Smooth muscle cell (in vitro differentiated cells): ENCODE measurements around the gene EPDR1. TPM values are rescaled to one million over a fixed set of nuclear protein-coding genes. Genes with fewer than 3 reads are reported as not detected.

Experiments
- DNase-seq: peaks from one replicate; lab custom pipeline; 2025; ENCODE audit not compliant: unreplicated experiment; lab: John Stamatoyannopoulos, UW
- H2AFZ ChIP-seq: fragments of 200-600 bp; sonication (generic); 2 replicates; pipeline ENCODE4 v1.6.0; 2016; ENCODE audit warnings: antibody characterized with exemption, low read depth, mild to moderate bottlenecking
- H3F3A ChIP-seq: fragments of 200-600 bp; sonication (generic); 2 replicates; pipeline ENCODE4 v1.6.0; 2017; ENCODE audit warnings: antibody characterized with exemption, low read depth
- H3K27ac ChIP-seq: fragments of 200-600 bp; sonication (generic); 2 replicates; pipeline ENCODE4 v1.5.1; 2016; ENCODE audit warnings: low read depth, mild to moderate bottlenecking
- H3K27me3 ChIP-seq: fragments of 200-600 bp; sonication (generic); 2 replicates; pipeline ENCODE4 v1.6.1; 2016; ENCODE audit warnings: low read depth, mild to moderate bottlenecking
- H3K36me3 ChIP-seq: fragments of 200-600 bp; sonication (generic); 2 replicates; pipeline ENCODE4 v1.5.1; 2016; ENCODE audit warnings: low read depth
- H3K4me1 ChIP-seq: fragments of 200-600 bp; sonication (generic); 2 replicates; pipeline ENCODE4 v1.5.1; 2016; ENCODE audit warnings: low read depth
- H3K4me2 ChIP-seq: fragments of 200-600 bp; sonication (generic); 2 replicates; pipeline ENCODE4 v1.6.0; 2016; ENCODE audit warnings: mild to moderate bottlenecking
- H3K4me3 ChIP-seq: fragments of 200-600 bp; sonication (generic); 2 replicates; pipeline ENCODE4 v1.5.1; 2016; ENCODE audit warnings: mild to moderate bottlenecking
- H3K79me2 ChIP-seq: fragments of 200-600 bp; sonication (generic); 2 replicates; pipeline ENCODE4 v1.6.0; 2016; ENCODE audit warnings: low read depth, mild to moderate bottlenecking
- H3K9ac ChIP-seq: fragments of 200-600 bp; sonication (generic); 2 replicates; pipeline ENCODE4 v1.6.0; 2016; ENCODE audit warnings: low read depth
- H3K9me3 ChIP-seq: fragments of 200-600 bp; sonication (generic); replicated peaks from 2 replicates; pipeline ENCODE4 v1.5.1; 2016; ENCODE audit warnings: low read depth
- H4K20me1 ChIP-seq: fragments of 200-600 bp; sonication (generic); 2 replicates; pipeline ENCODE4 v1.6.0; 2016; ENCODE audit warnings: low read depth
- WGBS: methylation state at CpG from one replicate; pipeline ENCODE4 v1.1.7; 2016; ENCODE audit warnings: low lambda C conversion rate; 5-methylcytosine and 5-hydroxymethylcytosine counted together
- polyA plus RNA-seq: library from polyadenylated mRNA; unstranded; fragments of >200 nt; fragmentation: Nextera tagmentation; extraction: Ambion mirVana; gene quantifications from 2 replicates; pipeline ENCODE4 v1.2.1, GENCODE V29; 2016
- total RNA-seq: library from RNA; depleted of rRNA; stranded (reverse); fragments of >200 nt; gene quantifications from 2 replicates; pipeline ENCODE4 v1.2.3, GENCODE V29; 2014
- TF ChIP-seq, protein P1 (sequence below): fragments of 200-600 bp; sonication (generic); IDR thresholded peaks from 2 replicates; pipeline ENCODE4 v1.5.1; 2017; ENCODE audit warnings: borderline replicate concordance, mild to moderate bottlenecking, antibody characterized with exemption; ENCODE audit not compliant: insufficient read depth, poor library complexity, severe bottlenecking

EPDR1 gene
- total and polyA plus RNA-seq, 2 experiments from 2014 or later, result 11.1 to 17.1 TPM

DNA sequence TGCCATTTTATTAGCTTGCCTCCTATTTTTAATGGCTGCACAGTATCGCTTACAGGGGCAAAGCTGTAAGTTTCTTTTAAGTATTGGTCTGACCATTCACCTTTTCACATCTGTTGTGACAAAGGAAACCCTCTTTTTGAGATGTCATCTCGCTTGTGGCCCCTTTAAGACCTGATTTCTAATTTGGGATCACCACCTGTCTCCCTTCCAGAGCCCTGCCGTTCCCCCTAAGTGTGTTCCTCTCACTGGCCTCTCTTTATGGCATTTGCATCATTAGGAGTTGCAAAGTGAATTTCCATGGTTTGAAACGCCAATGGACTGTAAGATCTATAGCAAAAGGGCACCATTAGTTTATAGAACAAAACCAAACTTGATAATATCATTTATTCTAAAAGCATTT is 1.4 kb downstream of the EPDR1 start:
- H3K9me3 ChIP-seq, result peaks cover 6% of the 10 kb centered on the region
- no peak overlapping the region for H2AFZ ChIP-seq
- no peaks in the 10 kb centered on the region for H3K36me3 ChIP-seq
- H3K4me3 ChIP-seq, result peak overlapping the region; percentile 66
- TF ChIP-seq, protein P1, sequence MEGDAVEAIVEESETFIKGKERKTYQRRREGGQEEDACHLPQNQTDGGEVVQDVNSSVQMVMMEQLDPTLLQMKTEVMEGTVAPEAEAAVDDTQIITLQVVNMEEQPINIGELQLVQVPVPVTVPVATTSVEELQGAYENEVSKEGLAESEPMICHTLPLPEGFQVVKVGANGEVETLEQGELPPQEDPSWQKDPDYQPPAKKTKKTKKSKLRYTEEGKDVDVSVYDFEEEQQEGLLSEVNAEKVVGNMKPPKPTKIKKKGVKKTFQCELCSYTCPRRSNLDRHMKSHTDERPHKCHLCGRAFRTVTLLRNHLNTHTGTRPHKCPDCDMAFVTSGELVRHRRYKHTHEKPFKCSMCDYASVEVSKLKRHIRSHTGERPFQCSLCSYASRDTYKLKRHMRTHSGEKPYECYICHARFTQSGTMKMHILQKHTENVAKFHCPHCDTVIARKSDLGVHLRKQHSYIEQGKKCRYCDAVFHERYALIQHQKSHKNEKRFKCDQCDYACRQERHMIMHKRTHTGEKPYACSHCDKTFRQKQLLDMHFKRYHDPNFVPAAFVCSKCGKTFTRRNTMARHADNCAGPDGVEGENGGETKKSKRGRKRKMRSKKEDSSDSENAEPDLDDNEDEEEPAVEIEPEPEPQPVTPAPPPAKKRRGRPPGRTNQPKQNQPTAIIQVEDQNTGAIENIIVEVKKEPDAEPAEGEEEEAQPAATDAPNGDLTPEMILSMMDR, result no peak
- peaks cover 28% of the 10 kb centered on the region for H3K27me3 ChIP-seq
- no peaks in the 10 kb centered on the region for H3K79me2 ChIP-seq
- no peaks in the 10 kb centered on the region for H3K4me1 ChIP-seq
- WGBS, result 74% methylated on average over 4 of the region's 4 CpGs
- H3K4me2 ChIP-seq, result peak overlapping the region; percentile 96
- DNase-seq, result no peak
- no peaks in the 10 kb centered on the region for H3F3A ChIP-seq
- H4K20me1 ChIP-seq, result no peaks in the 10 kb centered on the region
- no peak overlapping the region for H3K27ac ChIP-seq
- H3K9ac ChIP-seq, result no peak overlapping the region

DNA sequence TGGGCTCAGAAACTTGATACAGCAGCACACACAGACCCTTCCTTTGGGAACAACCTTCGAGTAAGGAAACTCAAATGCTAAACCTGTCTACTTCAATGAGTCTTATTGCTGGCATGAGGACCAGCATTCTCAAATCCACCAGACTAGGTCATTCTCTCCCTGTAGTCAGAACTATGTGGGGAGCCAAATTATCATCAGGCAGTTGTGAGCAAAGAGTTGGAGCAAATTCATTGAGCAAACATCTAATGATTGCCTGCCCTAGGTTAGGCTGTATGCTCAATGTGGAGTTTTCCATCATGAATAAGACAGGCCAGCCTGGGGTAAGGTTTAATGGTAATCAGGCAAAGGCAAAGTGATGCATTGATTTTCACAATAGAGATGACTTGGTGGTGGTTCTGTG is 3.6 kb downstream of the EPDR1 start:
- H3K27ac ChIP-seq, result no peak overlapping the region
- H3K9me3 ChIP-seq, result peaks cover 6% of the 10 kb centered on the region
- peaks cover 13% of the 10 kb centered on the region for H3K27me3 ChIP-seq
- H3F3A ChIP-seq, result no peaks in the 10 kb centered on the region
- H3K79me2 ChIP-seq, result no peaks in the 10 kb centered on the region
- no peak overlapping the region for H3K4me2 ChIP-seq
- H2AFZ ChIP-seq, result no peak overlapping the region
- TF ChIP-seq, protein P1, result no peak
- H3K36me3 ChIP-seq, result no peaks in the 10 kb centered on the region
- no peaks in the 10 kb centered on the region for H4K20me1 ChIP-seq
- no peak for DNase-seq
- no peak overlapping the region for H3K4me3 ChIP-seq
- WGBS, result 88% methylated on average over 1 of the region's 1 CpG
- H3K9ac ChIP-seq, result no peak overlapping the region
- H3K4me1 ChIP-seq, result no peaks in the 10 kb centered on the region

DNA sequence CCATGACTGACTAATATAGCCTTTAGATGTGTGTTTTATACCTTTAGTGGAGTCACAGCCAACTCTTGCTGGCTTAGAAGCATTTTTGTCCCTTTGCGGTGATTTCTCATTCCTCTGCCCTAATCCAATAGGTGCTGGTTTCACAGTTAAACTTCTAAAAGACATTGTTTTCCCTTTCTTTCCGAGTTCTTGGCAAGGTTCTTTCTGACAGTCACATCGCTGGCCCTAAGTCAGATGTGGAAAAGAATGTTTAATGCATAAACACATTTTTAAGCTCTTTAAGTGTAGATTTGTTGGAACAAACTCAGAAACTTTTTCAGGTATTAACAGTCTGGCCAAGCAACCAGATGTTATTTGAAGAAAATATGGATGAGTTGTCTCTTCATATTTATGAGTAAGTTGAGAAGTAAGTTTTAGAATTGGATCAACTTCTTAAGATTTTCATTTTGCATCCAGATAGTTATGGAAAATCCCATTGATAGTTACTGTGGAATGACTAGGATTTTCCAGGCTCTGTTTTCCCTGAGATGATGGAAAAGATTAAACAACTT is 4.1 kb downstream of the EPDR1 start:
- no peaks in the 10 kb centered on the region for H4K20me1 ChIP-seq
- H3K4me2 ChIP-seq, result no peak overlapping the region
- H3K4me3 ChIP-seq, result no peak overlapping the region
- H3K4me1 ChIP-seq, result no peaks in the 10 kb centered on the region
- peaks cover 6% of the 10 kb centered on the region for H3K9me3 ChIP-seq
- no peak overlapping the region for H3K27ac ChIP-seq
- no peaks in the 10 kb centered on the region for H3F3A ChIP-seq
- 86% methylated on average over 3 of the region's 3 CpGs for WGBS
- no peaks in the 10 kb centered on the region for H3K36me3 ChIP-seq
- H3K27me3 ChIP-seq, result peaks cover 7% of the 10 kb centered on the region
- no peak overlapping the region for H2AFZ ChIP-seq
- no peaks in the 10 kb centered on the region for H3K79me2 ChIP-seq
- no peak overlapping the region for H3K9ac ChIP-seq
- TF ChIP-seq, protein P1, result no peak
- no peak for DNase-seq

DNA sequence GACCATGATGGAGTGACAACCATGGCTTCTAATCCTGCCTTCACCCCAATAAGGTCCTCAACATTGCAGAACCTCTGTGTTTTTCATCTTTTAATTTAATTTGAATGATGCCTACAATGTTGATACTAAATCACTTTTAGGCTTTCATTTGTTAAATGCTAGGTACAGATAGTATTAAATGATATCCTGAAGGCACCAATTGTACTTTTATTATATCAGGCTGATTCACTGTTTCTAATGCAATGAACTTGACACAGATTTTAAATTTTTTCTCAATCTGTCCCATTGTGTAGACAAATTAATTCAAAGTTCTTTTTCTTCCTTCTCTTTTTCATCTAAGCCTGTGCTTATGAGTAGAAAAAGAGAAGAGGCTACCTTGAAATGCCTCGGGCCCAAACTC is 5.2 kb downstream of the EPDR1 start:
- Histone ChIP-seq H3K4me3 (no peak overlapping the region), H3F3A (no peaks in the 10 kb centered on the region), H3K36me3 (no peaks in the 10 kb centered on the region), H3K27me3 (no peaks in the 10 kb centered on the region), H2AFZ (no peak overlapping the region), H3K4me2 (no peak overlapping the region), H3K27ac (no peak overlapping the region), H4K20me1 (no peaks in the 10 kb centered on the region), H3K9ac (no peak overlapping the region), H3K79me2 (no peaks in the 10 kb centered on the region), H3K9me3 (peaks cover 6% of the 10 kb centered on the region), H3K4me1 (no peaks in the 10 kb centered on the region)
- 95% methylated on average over 1 of the region's 1 CpG for WGBS
- no peak for DNase-seq
- TF ChIP-seq, protein P1, result no peak
